Activated CD4-positive, alpha-beta T cell treated with anti-CD3 and anti-CD28 coated beads, Interleukin-10, Interleukin-2, amounts not matched to agents 100 ng/mL and 50 ng/mL, durations not matched to agents 16 hours and 8 hours (primary cell): Measurements from ENCODE around the gene LIPT2.
"Not testable (repeated sequence)": the region's sequence is repeated elsewhere in the genome, so short reads cannot be mapped to it uniquely, and the experiment has no call there.

Experiments
- DNase-seq: peaks from one replicate; pipeline ENCODE4 v3.0.0-alpha.2; 2020

LIPT2 gene

GRCh38 chr11:74492974-74493790 lies at the start of gene LIPT2:
Gene LIPT2 (minus strand): TSS chr11:74493724. CDS start chr11:74493703, 21 bp downstream.
- peak; percentile 98 for DNase-seq

GRCh38 chr11:74541466-74541865 lies 47.9 kb upstream of the LIPT2 start:
- no peak for DNase-seq

GRCh38 chr11:74540270-74540669 lies 46.7 kb upstream of the LIPT2 start:
- DNase-seq: no peak

GRCh38 chr11:74538680-74539079 lies 45.2 kb upstream of the LIPT2 start:
- no peak for DNase-seq

- DNase-seq: no peak
Observed at GRCh38 chr11:74535371-74536160, 42.0 kb upstream of the LIPT2 start.

- DNase-seq: not testable (repeated sequence)
Observed at GRCh38 chr11:74534946-74535275, 41.4 kb upstream of the LIPT2 start.

- no peak for DNase-seq
Observed at GRCh38 chr11:74534216-74534945, 40.9 kb upstream of the LIPT2 start.

- no peak for DNase-seq
Observed at GRCh38 chr11:74533421-74533820, 39.9 kb upstream of the LIPT2 start.

- DNase-seq: no peak
Observed at GRCh38 chr11:74532501-74533246, 39.1 kb upstream of the LIPT2 start.

- DNase-seq: no peak
Observed at GRCh38 chr11:74524978-74525377, 31.5 kb upstream of the LIPT2 start.

- DNase-seq: no peak
Observed at GRCh38 chr11:74524501-74524900, 31.0 kb upstream of the LIPT2 start.

GRCh38 chr11:74522776-74523175 lies 29.3 kb upstream of the LIPT2 start:
- no peak for DNase-seq

- DNase-seq: no peak
Observed at GRCh38 chr11:74521666-74522252, 28.2 kb upstream of the LIPT2 start.

- DNase-seq: no peak
Observed at GRCh38 chr11:74520927-74521665, 27.6 kb upstream of the LIPT2 start.

GRCh38 chr11:74520316-74520715 lies 26.8 kb upstream of the LIPT2 start:
- DNase-seq: no peak

- DNase-seq: no peak
Observed at GRCh38 chr11:74519710-74520109, 26.2 kb upstream of the LIPT2 start.

GRCh38 chr11:74517592-74517991 lies 24.1 kb upstream of the LIPT2 start:
- not testable (repeated sequence) for DNase-seq

GRCh38 chr11:74507582-74507981 lies 14.1 kb upstream of the LIPT2 start:
- no peak for DNase-seq

GRCh38 chr11:74506823-74507222 lies 13.3 kb upstream of the LIPT2 start:
- DNase-seq: no peak

GRCh38 chr11:74505911-74506310 lies 12.4 kb upstream of the LIPT2 start:
- no peak for DNase-seq

- no peak for DNase-seq
Observed at GRCh38 chr11:74504100-74504691, 10.7 kb upstream of the LIPT2 start.
